ENCODE data around the gene ZNF497. TPM values are rescaled to one million over a fixed set of nuclear protein-coding genes. Genes with fewer than 3 reads are reported as not detected.

ZNF497 gene
- total and polyA plus RNA-seq, 2 of the 8 experiments (the other 6 are each of a cell fraction or from before 2014, with no cell fraction given) = 0.93 to 1.4 TPM

- TF ChIP-seq, protein P1, sequence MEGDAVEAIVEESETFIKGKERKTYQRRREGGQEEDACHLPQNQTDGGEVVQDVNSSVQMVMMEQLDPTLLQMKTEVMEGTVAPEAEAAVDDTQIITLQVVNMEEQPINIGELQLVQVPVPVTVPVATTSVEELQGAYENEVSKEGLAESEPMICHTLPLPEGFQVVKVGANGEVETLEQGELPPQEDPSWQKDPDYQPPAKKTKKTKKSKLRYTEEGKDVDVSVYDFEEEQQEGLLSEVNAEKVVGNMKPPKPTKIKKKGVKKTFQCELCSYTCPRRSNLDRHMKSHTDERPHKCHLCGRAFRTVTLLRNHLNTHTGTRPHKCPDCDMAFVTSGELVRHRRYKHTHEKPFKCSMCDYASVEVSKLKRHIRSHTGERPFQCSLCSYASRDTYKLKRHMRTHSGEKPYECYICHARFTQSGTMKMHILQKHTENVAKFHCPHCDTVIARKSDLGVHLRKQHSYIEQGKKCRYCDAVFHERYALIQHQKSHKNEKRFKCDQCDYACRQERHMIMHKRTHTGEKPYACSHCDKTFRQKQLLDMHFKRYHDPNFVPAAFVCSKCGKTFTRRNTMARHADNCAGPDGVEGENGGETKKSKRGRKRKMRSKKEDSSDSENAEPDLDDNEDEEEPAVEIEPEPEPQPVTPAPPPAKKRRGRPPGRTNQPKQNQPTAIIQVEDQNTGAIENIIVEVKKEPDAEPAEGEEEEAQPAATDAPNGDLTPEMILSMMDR (IDR thresholded peaks at IDR 0.05; ENCODE audit: control extremely low read depth in 1 of 3, insufficient read depth in 1 of 3, low read depth in 1 of 3, low read length in 3 of 3) = no peak
- no peak for TF ChIP-seq SIX5 (IDR thresholded peaks at IDR 0.05; ENCODE audit: low read depth, low read length)
- TF ChIP-seq POLR2A (IDR thresholded peaks at IDR 0.05; ENCODE audit: control extremely low read depth in 1 of 2, low read depth in 2 of 2, low read length in 2 of 2) = no peak
Observed at GRCh38 chr19:58355215-58355796, 7.2 kb downstream of the ZNF497 start (continued).

Data from H1 (cell line).